Uterus (tissue), 2 donors: ENCODE data around the gene KCNQ1.

Experiments
- CTCF ChIP-seq, 4 experiments: fragments of 200-600 bp in 2 of 4; fragments of 450-650 bp in 2 of 4; sonication (generic) in 2 of 4; IDR thresholded peaks; one replicate each; pipeline ENCODE4 v1.5.1; 2016 to 2019; ENCODE audit warnings: antibody characterized with exemption in 4 of 4, mild to moderate bottlenecking in 2 of 4, moderate library complexity in 1 of 4
- POLR2A ChIP-seq, 2 donors: fragments of 450-650 bp; IDR thresholded peaks; one replicate each; pipeline ENCODE4 v1.6.1; 2016; ENCODE audit warnings: antibody characterized with exemption in 2 of 2, mild to moderate bottlenecking in 1 of 2, moderate library complexity in 1 of 2

- no peak for TF ChIP-seq POLR2A (IDR thresholded peaks at IDR 0.05)
- TF ChIP-seq CTCF (IDR thresholded peaks at IDR 0.05) = no peak
Measured at GRCh38 chr11:2647167-2647566, 202.4 kb downstream of the KCNQ1 start.
